ENCODE measurements around the gene IARS2.

DNA sequence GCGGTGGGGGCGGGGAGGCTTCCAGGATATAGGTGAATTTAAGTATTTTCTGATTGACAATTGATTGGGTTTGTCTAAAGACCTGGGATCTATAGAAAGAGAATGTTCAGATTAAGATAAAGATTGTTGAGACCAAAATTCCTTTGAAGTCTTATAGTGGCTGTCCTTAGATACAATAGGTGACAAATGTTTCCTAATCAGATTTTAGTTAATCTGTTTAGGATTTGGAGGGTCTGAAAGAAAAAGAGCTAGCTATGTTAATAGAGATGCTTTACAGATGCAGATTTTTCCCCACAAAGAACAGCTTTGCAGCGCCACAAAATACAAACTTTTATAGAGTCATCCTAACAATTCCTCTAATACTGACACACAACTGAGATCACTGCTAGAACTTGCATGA is 33.1 kb upstream of the IARS2 start:
- TF ChIP-seq POLR2AphosphoS5 (IDR thresholded peaks at IDR 0.05; ENCODE audit: low read depth): no peak
- TF ChIP-seq, protein P1, sequence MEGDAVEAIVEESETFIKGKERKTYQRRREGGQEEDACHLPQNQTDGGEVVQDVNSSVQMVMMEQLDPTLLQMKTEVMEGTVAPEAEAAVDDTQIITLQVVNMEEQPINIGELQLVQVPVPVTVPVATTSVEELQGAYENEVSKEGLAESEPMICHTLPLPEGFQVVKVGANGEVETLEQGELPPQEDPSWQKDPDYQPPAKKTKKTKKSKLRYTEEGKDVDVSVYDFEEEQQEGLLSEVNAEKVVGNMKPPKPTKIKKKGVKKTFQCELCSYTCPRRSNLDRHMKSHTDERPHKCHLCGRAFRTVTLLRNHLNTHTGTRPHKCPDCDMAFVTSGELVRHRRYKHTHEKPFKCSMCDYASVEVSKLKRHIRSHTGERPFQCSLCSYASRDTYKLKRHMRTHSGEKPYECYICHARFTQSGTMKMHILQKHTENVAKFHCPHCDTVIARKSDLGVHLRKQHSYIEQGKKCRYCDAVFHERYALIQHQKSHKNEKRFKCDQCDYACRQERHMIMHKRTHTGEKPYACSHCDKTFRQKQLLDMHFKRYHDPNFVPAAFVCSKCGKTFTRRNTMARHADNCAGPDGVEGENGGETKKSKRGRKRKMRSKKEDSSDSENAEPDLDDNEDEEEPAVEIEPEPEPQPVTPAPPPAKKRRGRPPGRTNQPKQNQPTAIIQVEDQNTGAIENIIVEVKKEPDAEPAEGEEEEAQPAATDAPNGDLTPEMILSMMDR (IDR thresholded peaks at IDR 0.05; ENCODE audit: insufficient read depth, low read length): no peak

All from HL-60 (cell line).